Uterus (tissue), 2 donors: ENCODE measurements around the gene PLD5.
"Not testable (repeated sequence)": the region's sequence is repeated elsewhere in the genome, so short reads cannot be mapped to it uniquely, and the experiment has no call there.

ENCODE experiments used
- POLR2A ChIP-seq, 2 donors: fragments of 450-650 bp; IDR thresholded peaks; one replicate each; pipeline ENCODE4 v1.6.1; 2016; ENCODE audit warnings: antibody characterized with exemption in 2 of 2, mild to moderate bottlenecking in 1 of 2, moderate library complexity in 1 of 2
- TF ChIP-seq, protein P1 (sequence below), 4 experiments: fragments of 200-600 bp in 2 of 4; fragments of 450-650 bp in 2 of 4; sonication (generic) in 2 of 4; IDR thresholded peaks; one replicate each; pipeline ENCODE4 v1.5.1; 2016 to 2019; ENCODE audit warnings: antibody characterized with exemption in 4 of 4, mild to moderate bottlenecking in 2 of 4, moderate library complexity in 1 of 4

DNA sequence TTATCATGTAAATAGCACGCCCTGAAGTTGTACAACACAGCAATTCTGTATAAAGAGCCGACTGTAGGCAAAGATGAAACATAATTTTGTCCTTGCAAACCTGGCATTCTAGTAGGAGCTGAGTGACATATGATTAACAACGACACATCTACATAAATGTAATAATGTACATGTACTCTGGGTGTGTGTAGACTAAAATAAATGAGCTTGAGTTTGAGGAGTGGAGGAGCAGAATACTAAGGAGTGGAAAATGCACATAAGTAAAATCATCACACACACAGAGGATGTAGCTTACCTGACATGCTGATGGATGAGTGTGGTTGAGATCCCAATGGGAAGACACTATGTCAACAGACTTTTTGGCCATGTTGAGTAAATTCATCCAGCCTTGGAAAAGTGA is 236.4 kb downstream of the PLD5 start:
- TF ChIP-seq, protein P1, sequence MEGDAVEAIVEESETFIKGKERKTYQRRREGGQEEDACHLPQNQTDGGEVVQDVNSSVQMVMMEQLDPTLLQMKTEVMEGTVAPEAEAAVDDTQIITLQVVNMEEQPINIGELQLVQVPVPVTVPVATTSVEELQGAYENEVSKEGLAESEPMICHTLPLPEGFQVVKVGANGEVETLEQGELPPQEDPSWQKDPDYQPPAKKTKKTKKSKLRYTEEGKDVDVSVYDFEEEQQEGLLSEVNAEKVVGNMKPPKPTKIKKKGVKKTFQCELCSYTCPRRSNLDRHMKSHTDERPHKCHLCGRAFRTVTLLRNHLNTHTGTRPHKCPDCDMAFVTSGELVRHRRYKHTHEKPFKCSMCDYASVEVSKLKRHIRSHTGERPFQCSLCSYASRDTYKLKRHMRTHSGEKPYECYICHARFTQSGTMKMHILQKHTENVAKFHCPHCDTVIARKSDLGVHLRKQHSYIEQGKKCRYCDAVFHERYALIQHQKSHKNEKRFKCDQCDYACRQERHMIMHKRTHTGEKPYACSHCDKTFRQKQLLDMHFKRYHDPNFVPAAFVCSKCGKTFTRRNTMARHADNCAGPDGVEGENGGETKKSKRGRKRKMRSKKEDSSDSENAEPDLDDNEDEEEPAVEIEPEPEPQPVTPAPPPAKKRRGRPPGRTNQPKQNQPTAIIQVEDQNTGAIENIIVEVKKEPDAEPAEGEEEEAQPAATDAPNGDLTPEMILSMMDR (IDR thresholded peaks at IDR 0.05), result not testable (repeated sequence)
- TF ChIP-seq POLR2A (IDR thresholded peaks at IDR 0.05), result not testable (repeated sequence)
